Glutamatergic neuron (in vitro differentiated cells): ENCODE measurements around the gene TMEM120B. TPM values are rescaled to one million over a fixed set of nuclear protein-coding genes. Genes with fewer than 3 reads are reported as not detected.
A peak's percentile ranks its signal among the peaks of the same experiment; 100 is the strongest.
"Not testable (repeated sequence)": the region's sequence is repeated elsewhere in the genome, so short reads cannot be mapped to it uniquely, and the experiment has no call there.

ENCODE experiments used
- DNase-seq: peaks from one replicate; pipeline ENCODE4 v3.0.0; 2022
- H3K27ac Mint-ChIP-seq: one replicate; pipeline ENCODE4 v1.8.0; 2020; ENCODE audit warnings: mild to moderate bottlenecking, mixed read lengths, inconsistent platforms; ENCODE audit not compliant: unreplicated experiment
- H3K27me3 Mint-ChIP-seq: one replicate; pipeline ENCODE4 v1.8.0; 2020; ENCODE audit warnings: mild to moderate bottlenecking, moderate library complexity, mixed read lengths, inconsistent platforms; ENCODE audit not compliant: unreplicated experiment
- H3K36me3 Mint-ChIP-seq: one replicate; pipeline ENCODE4 v1.8.0; 2020; ENCODE audit warnings: mild to moderate bottlenecking, mixed read lengths, inconsistent platforms; ENCODE audit not compliant: unreplicated experiment
- H3K4me1 Mint-ChIP-seq: one replicate; pipeline ENCODE4 v1.8.0; 2020; ENCODE audit warnings: mild to moderate bottlenecking, low read depth, mixed read lengths, inconsistent platforms; ENCODE audit not compliant: unreplicated experiment
- H3K4me3 Mint-ChIP-seq: one replicate; pipeline ENCODE4 v1.8.0; 2020; ENCODE audit warnings: mild to moderate bottlenecking, mixed read lengths, inconsistent platforms; ENCODE audit not compliant: unreplicated experiment
- H3K9me3 Mint-ChIP-seq: one replicate; pipeline ENCODE4 v1.8.0; 2020; ENCODE audit warnings: mild to moderate bottlenecking, moderate library complexity, mixed read lengths, inconsistent platforms; ENCODE audit not compliant: unreplicated experiment
- total RNA-seq: library from RNA; stranded (reverse); fragmentation: NEBNext Ultra II Directional; extraction: Animal tissue kit (Norgen Biotek cat#: 25700); gene quantifications from one replicate; pipeline ENCODE4 v1.2.1, GENCODE V29; 2021; ENCODE audit not compliant: unreplicated experiment
- TF ChIP-seq, protein P1 (sequence below): fragments of 200-600 bp; sonication (generic); IDR thresholded peaks from one replicate; pipeline ENCODE4 v1.5.0; 2021; ENCODE audit not compliant: partially characterized antibody, unreplicated experiment

Gene TMEM120B
- total RNA-seq, 1 donor from 2014 or later = 205 TPM

DNA sequence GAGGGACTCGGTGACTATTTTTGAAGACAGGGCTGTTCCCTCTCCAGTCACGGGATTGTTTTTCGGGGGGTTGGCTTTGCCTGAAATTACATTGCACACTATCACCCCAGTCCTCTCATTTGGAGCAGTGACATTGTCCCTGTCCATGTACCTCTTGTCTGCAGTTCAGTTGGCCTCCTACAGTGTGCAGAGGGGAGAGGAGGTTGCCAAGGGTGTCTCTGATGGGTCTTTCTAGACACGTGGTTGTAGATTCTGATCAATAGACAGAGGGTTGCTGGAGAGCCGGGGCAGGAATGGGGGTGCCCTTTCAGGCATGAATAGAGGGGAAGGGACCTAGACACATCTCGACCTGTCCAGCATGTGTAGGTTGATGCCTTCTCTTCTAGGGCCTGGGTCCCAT, 1.2 kb downstream of the TMEM120B start:
- DNase-seq = peak; percentile 27
- Mint-ChIP-seq H3K27me3 (peaks cover 22% of the 10 kb centered on the region), H3K36me3 (peaks cover 5% of the 10 kb centered on the region), H3K27ac (peak overlapping the region; percentile 100), H3K4me3 (peak overlapping the region; percentile 90), H3K9me3 (peaks cover 33% of the 10 kb centered on the region), H3K4me1 (peaks cover 42% of the 10 kb centered on the region)
- TF ChIP-seq, protein P1, sequence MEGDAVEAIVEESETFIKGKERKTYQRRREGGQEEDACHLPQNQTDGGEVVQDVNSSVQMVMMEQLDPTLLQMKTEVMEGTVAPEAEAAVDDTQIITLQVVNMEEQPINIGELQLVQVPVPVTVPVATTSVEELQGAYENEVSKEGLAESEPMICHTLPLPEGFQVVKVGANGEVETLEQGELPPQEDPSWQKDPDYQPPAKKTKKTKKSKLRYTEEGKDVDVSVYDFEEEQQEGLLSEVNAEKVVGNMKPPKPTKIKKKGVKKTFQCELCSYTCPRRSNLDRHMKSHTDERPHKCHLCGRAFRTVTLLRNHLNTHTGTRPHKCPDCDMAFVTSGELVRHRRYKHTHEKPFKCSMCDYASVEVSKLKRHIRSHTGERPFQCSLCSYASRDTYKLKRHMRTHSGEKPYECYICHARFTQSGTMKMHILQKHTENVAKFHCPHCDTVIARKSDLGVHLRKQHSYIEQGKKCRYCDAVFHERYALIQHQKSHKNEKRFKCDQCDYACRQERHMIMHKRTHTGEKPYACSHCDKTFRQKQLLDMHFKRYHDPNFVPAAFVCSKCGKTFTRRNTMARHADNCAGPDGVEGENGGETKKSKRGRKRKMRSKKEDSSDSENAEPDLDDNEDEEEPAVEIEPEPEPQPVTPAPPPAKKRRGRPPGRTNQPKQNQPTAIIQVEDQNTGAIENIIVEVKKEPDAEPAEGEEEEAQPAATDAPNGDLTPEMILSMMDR = no peak

DNA sequence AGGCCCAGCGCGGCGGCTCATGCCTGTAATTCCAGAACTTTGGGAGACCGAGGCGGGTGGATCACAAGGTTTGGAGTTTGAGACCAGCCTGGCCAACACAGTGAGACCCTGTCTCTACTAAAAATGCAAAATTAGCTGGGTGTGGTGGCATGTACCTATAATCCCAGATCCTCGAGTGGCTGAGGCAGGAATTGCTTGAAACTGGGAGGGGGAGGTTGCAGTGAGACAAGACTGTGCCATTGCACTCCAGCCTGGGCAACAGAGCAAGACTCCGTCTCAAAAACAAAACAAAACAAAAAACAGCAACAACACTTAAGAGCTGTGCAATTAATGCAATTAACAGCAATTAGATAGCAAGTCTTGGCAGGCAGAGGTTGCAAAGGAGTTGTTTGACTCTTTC, 2.5 kb downstream of the TMEM120B start:
- H3K4me3 Mint-ChIP-seq = peak overlapping the region; percentile 90
- DNase-seq, H3K36me3 Mint-ChIP-seq: not testable (repeated sequence)
- peaks cover 45% of the 10 kb centered on the region for H3K4me1 Mint-ChIP-seq
- H3K27me3 Mint-ChIP-seq = peaks cover 26% of the 10 kb centered on the region
- H3K27ac Mint-ChIP-seq = peak overlapping the region; percentile 83
- peaks cover 37% of the 10 kb centered on the region for H3K9me3 Mint-ChIP-seq

DNA sequence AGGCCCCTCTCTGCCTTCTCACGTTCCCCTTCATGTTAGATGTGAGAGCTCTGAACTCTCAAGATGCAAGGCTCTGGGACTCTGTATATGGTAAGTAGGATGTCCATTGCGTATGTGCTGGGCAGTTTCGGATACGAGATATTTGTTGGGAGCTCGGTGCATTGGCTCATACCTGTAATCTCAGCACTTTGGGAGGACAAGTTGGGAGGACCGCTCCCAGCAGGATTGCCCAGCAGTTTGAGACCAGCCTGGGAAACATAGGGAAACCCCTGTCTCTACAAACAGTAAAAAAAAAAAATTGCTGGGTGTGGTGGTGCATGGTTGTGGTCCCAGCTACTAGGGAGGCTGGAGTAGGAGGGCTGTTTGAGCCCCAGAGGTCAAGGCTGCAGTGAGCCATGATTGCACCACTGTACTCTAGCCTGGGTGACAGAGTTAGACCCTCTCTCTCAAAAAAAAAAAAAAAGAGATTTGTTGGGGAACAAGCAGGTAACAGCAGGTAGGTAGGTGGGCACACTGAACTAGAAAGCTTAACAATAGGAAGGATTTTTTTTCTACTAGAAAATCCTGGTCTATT, 3.4 kb downstream of the TMEM120B start:
- Mint-ChIP-seq H3K4me1 (peaks cover 49% of the 10 kb centered on the region), H3K27ac (peak overlapping the region; percentile 83), H3K9me3 (peaks cover 37% of the 10 kb centered on the region), H3K27me3 (peaks cover 26% of the 10 kb centered on the region), H3K36me3 (peaks cover 5% of the 10 kb centered on the region), H3K4me3 (peak overlapping the region; percentile 90)
- no peak for DNase-seq
- TF ChIP-seq, protein P1 = no peak

DNA sequence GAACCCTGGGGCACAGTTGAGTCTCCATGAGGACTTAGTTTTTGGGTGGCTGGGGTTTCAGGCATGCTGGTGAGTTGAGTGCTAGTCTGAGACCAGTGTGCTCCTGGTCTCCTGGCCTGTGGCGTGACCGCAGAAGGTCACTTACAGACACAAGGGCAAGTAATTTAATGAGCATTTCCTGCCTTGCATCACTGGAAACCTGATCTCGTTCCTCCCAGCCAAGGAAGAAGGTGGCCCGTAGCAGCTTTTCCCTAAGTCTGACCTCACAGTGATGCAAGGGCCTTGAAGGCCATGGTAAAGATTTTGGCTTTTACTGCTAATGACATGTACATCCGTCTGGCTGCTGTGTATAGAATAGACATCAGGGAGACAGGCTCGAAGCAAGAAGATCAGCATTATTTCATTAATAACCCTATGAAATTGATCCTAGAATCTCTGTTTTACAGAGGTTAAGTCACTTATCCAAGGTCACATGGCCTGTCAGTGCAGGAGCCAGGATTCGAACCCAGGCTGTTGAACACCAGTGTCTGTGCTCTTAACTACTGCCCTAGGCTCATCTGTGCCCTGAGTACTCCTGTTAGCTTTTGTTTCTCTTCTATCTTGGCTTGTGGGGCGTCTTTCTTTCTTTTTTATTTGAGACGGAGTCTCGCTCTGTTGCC, 4.6 kb downstream of the TMEM120B start:
- H3K4me3 Mint-ChIP-seq = peak overlapping the region; percentile 84
- H3K9me3 Mint-ChIP-seq = peaks cover 35% of the 10 kb centered on the region
- DNase-seq = peak; percentile 30
- no peaks in the 10 kb centered on the region for H3K36me3 Mint-ChIP-seq
- H3K4me1 Mint-ChIP-seq = peaks cover 45% of the 10 kb centered on the region
- peak overlapping the region; percentile 97 for H3K27ac Mint-ChIP-seq
- TF ChIP-seq, protein P1 = no peak
- peaks cover 21% of the 10 kb centered on the region for H3K27me3 Mint-ChIP-seq

DNA sequence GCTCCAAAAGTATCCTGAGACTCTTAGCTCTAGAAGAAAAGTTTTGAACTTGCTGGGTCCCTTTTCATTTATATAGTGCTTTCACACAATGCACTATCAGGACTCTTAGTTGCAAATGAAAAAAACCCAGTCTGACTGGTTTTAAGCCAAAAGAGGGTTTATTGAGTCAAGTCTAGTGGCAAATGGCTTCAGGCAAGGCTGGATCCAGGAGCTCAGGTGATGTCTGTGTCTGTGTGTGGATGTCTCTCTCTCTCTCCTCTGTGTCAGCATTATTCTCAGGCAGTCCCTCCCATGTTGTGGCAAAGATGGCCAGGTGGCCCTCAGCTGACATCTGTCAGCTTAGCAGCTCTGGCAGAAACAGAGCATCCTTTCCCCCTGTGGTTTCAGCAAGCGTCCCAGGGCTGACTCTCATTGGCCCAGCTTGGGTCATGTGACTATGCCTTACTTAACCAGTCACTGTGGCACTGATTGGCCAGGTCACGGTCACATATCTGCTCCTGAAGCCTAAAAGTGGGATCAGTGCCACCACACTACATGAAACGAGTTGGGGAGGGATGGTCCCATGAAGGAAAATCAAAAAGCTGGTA, 6.2 kb downstream of the TMEM120B start:
- Mint-ChIP-seq H3K4me1 (peaks cover 47% of the 10 kb centered on the region), H3K36me3 (no peaks in the 10 kb centered on the region), H3K9me3 (peaks cover 27% of the 10 kb centered on the region), H3K4me3 (peak overlapping the region; percentile 84), H3K27me3 (peaks cover 12% of the 10 kb centered on the region), H3K27ac (peak overlapping the region; percentile 97)
- peak; percentile 87 for DNase-seq
- TF ChIP-seq, protein P1 = no peak
